GM12873 (cell line): ENCODE results near the gene CARD11.

Source experiments
- TF ChIP-seq, protein P1 (sequence below): IDR thresholded peaks from 2 replicates; pipeline ENCODE4 v1.5.1; 2012; ENCODE audit warnings: low read depth, mild to moderate bottlenecking, moderate library complexity, low read length, control low read depth; ENCODE audit not compliant: insufficient read depth; ENCODE audit errors: missing control alignments

The CARD11 gene

GRCh38 chr7:2909043-2909442 lies 134.6 kb downstream of the CARD11 start:
- TF ChIP-seq, protein P1, sequence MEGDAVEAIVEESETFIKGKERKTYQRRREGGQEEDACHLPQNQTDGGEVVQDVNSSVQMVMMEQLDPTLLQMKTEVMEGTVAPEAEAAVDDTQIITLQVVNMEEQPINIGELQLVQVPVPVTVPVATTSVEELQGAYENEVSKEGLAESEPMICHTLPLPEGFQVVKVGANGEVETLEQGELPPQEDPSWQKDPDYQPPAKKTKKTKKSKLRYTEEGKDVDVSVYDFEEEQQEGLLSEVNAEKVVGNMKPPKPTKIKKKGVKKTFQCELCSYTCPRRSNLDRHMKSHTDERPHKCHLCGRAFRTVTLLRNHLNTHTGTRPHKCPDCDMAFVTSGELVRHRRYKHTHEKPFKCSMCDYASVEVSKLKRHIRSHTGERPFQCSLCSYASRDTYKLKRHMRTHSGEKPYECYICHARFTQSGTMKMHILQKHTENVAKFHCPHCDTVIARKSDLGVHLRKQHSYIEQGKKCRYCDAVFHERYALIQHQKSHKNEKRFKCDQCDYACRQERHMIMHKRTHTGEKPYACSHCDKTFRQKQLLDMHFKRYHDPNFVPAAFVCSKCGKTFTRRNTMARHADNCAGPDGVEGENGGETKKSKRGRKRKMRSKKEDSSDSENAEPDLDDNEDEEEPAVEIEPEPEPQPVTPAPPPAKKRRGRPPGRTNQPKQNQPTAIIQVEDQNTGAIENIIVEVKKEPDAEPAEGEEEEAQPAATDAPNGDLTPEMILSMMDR: no peak

DNA sequence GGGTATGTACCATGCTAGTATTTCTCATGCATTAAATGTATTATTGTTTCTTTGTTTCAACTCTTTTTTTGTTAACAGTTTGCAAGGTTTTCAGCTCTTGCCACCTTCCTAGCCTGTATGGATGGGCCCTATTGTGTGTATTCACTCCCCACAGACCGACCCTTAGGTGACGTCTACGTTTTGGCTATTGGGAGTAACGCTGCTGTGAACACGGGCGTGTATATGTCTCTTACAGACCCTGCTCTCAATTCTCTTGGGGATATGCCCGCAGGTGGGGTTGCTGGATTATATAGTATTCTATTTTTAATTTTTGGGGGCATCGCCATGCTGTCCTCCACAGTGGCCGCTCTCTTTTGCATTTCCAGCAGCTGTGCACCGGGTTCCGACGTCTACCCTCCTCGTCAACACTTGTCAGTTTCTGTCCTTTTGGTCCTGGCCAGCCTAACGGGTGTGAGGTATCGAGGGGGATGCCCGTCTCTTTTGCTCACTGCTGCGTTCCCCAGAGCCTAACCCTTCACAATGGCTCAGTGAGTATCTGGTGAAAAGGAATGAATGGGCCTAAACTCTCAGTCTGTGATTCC lies 135.5 kb downstream of the CARD11 start:
- TF ChIP-seq, protein P1: no peak

DNA sequence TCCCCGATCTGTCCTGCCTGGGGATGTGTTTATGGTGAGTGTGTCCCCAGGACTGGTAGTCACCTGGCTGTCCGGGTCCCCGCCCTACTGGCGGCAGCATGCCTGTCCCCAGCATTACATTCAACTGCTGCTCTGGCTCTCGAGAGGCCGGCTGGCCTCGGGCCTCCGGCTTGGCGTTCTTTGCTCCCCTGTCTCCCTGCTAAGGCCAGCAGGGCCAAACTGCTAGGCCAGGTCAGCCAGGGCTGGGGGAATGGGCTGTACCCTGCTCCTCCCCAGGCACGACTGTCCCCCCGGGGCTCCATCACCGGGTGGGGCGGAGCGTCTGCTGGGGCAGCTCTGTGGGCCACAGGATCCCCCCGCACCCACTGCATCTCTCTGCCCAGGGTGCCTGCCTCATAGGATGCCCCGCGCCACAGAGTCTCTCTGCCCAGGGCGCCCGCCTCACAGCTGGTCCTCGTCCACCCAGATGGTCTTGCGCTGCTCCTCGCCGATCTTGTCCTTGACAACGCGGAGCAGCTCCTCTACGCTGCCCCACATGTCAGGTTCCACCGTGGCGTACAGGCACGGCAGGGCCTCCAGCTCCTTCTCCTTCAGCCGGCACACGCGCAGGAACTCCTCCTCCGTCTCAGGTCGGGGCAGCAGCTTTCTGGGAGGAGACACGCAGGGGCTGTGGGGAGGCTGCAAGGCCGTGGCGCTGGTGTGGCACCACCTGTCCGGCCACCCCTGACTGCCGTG lies 137.3 kb downstream of the CARD11 start:
- TF ChIP-seq, protein P1: no peak

- TF ChIP-seq, protein P1: no peak
Measured at GRCh38 chr7:2905500-2905899, 138.2 kb downstream of the CARD11 start.

DNA sequence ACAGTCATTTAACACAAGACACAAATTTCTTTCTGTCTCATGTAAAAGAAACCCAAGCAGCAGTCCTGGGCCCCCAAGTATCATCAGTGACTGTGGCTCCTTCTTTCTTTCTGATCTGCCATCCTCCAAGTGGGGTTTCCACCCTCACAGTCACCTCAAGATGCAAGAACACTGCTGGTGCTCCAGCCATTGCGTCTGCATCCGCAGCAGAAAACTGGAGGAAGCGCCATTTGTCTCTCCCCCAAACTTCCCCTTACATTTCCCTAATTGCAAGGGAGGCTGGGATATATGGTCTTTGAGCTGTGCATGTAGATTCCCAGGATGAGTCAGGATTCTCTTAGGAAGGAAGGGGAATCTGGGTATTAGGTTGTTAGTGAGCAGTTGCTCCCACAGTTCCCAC lies 138.6 kb downstream of the CARD11 start:
- TF ChIP-seq, protein P1: no peak

DNA sequence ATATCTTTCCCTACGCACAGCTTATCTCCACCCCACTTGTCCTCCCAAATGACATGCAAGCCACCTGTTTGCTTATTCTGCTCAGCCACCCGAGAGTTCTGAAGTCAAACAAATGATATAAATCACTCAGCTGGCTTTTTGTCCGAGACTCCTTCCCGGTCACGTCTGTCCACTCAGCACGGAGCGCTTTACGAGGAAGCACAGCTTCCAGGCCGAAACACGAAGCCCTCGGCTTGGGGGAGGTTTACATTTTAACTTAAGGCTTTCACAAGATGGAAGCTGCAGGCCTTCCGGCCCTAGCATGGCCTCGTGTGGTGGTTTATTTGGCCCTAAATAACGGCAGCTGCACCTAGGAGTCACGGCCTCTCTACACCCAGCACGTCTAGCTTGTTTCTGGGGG lies 139.5 kb downstream of the CARD11 start:
- TF ChIP-seq, protein P1: no peak

DNA sequence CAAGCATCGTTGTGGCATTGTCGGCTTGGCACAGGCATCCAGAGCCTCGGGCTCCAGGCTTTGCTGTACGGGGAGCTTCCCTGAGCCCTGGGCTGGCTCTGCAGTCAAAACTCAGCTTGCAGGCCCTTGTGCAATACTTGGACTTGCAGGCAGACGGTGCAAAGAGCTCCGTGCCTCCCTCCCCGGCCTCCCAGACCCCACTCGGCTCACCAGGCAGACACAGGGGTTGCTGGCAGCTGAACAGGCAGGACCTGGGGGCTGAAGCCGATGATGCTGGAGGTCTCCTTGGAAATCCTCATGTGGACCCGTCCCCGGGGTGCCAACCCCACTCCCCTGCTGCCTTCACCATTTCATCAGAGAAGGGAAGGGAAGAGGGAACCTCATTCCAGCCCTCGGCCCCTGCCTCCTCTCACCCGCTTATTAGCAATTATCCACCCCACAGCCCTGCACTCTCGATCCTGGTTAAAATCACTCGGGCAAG lies 139.9 kb downstream of the CARD11 start:
- TF ChIP-seq, protein P1: no peak
